Adrenal gland (tissue), 12 donors: ENCODE results near the gene PSMG4. TPM values are rescaled to one million over a fixed set of nuclear protein-coding genes. Genes with fewer than 3 reads are reported as not detected.
A peak's percentile ranks its signal among the peaks of the same experiment; 100 is the strongest.

Source experiments
- DNase-seq, 7 donors: peaks; one replicate each; pipeline ENCODE4 v3.0.0-alpha.2; 2019 to 2020
- H3K27ac ChIP-seq, 5 donors: fragments of 200-600 bp; sonication (generic) in 4 of 5; 1 replicate in 3 of 5; 2 replicates in 2 of 5; pipeline versions ENCODE4 v1.5.1 to v1.8.0; 2016 to 2020; ENCODE audit warnings: mild to moderate bottlenecking in 1 of 5
- H3K27me3 ChIP-seq: fragments of 200-600 bp; 2 replicates; pipeline ENCODE4 v1.8.0; 2021
- H3K36me3 ChIP-seq, 2 donors: fragments of 200-600 bp; replicated peaks in 1 of 2; 1 replicate in 1 of 2; 2 replicates in 1 of 2; pipeline versions ENCODE4 v1.5.1 to v1.8.0; 2018 to 2022
- H3K4me1 ChIP-seq, 2 donors: fragments of 200-600 bp; replicated peaks in 1 of 2; 1 replicate in 1 of 2; 2 replicates in 1 of 2; pipeline versions ENCODE4 v1.5.1 to v1.8.0; 2018 to 2021
- H3K4me3 ChIP-seq, 4 donors: fragments of 200-600 bp; sonication (generic) in 3 of 4; one replicate each; pipeline ENCODE4 v1.5.1; 2016 to 2018
- H3K9me3 ChIP-seq, 3 donors: fragments of 200-600 bp; sonication (generic) in 1 of 3; replicated peaks in 1 of 3; 1 replicate in 2 of 3; 2 replicates in 1 of 3; pipeline versions ENCODE4 v1.5.1 to v1.8.0; 2016 to 2021
- CTCF ChIP-seq, 6 experiments: fragments of 450-650 bp in 4 of 6; fragments of 200-600 bp in 2 of 6; sonication (generic) in 1 of 6; IDR thresholded peaks; 1 replicate in 5 of 6; 2 replicates in 1 of 6; pipeline versions ENCODE4 v1.5.1 to v1.8.0; 2016 to 2021; ENCODE audit warnings: antibody characterized with exemption in 6 of 6, mild to moderate bottlenecking in 2 of 6, moderate library complexity in 1 of 6
- POLR2A ChIP-seq, 2 donors: fragments of 450-650 bp; IDR thresholded peaks; one replicate each; pipeline ENCODE4 v1.6.1; 2017; ENCODE audit warnings: antibody characterized with exemption in 2 of 2, mild to moderate bottlenecking in 2 of 2, moderate library complexity in 1 of 2
- WGBS, 4 donors: extraction: QIAGEN DNeasy Blood & Tissue Kit in 2 of 4; methylation state at CpG; one replicate each; pipeline versions ENCODE4 v1.1.5 to v1.1.7; 2013 to 2017; 5-methylcytosine and 5-hydroxymethylcytosine counted together
- intact Hi-C, 2 donors: fragments of 100-400 bp; cut with DNase I; formaldehyde crosslinking; loops; one replicate each; pipeline versions ENCODE4 v1.14.1 to v1.15.0; 2022 to 2023
- polyA plus RNA-seq, 3 donors: library from polyadenylated mRNA; stranded (reverse); fragments of 200-250 nt in 2 of 3; fragments of 350-450 nt in 1 of 3; fragmentation: Illumina TruSeq in 1 of 3; extraction: RNeasy Lipid Tissue Mini Kit (QIAGEN cat#74804) in 1 of 3; gene quantifications; one replicate each; pipeline ENCODE4 v1.2.3, GENCODE V29; 2013 to 2014
- total RNA-seq, 9 donors: library from RNA; depleted of rRNA in 4 of 9; stranded (reverse); fragments of >200 nt in 4 of 9; fragments of 120-200 nt in 1 of 9; fragmentation: NEBNext Ultra II Directional in 1 of 9; extraction: Animal tissue kit (Norgen Biotek cat#: 25700) in 1 of 9; gene quantifications; one replicate each; pipeline versions ENCODE4 v1.1.0 to v1.2.4, GENCODE V29; 2013 to 2023
- donor health status: healthy with polysubstance abuse.
- donor health status: Bipolar disorder and iron deficiency.
- donor health status: DM: yes; HTN: yes; CAD: no.
- donor health status: DM: no; HTN: no; CAD: no.
- donor health status: DM: no; HTN: no; CAD: no.
- donor health status: DM: yes; HTN: yes; CAD: no.

The PSMG4 gene
- total and polyA plus RNA-seq, 12 donors: 4.9 to 87.5 (median 20.0) TPM

GRCh38 chr6:3276174-3277167 is 17.7 kb downstream of the PSMG4 start:
- DNase-seq: peak in 1 of 7 donors; percentile 2
- 85 to 89% (median 86%) methylated on average over 19 to 20 of the region's 20 CpGs for WGBS, 4 donors
- TF ChIP-seq CTCF (IDR thresholded peaks at IDR 0.05): no peak
- TF ChIP-seq POLR2A (IDR thresholded peaks at IDR 0.05): no peak
- no peaks in the 10 kb centered on the region for H3K9me3 ChIP-seq
- peaks cover 0 to 15% of the 10 kb centered on the region in 2 donors for H3K36me3 ChIP-seq
- H3K27ac ChIP-seq: no peak overlapping the region
- peaks cover 0 to 5% of the 10 kb centered on the region in 2 donors for H3K4me1 ChIP-seq
- H3K27me3 ChIP-seq: no peaks in the 10 kb centered on the region
- intact Hi-C loops: loop anchor here (5.0 to 10.0 kb wide), 3 partner anchors 181 to 718 kb away; partner anchors contain the start of gene SLC22A23 (in 1 of the 2)
- H3K4me3 ChIP-seq: no peak overlapping the region

GRCh38 chr6:3277251-3277650 is 18.5 kb downstream of the PSMG4 start:
- no peak overlapping the region for H3K4me3 ChIP-seq
- DNase-seq: peak in 1 of 7 donors; percentile 5
- TF ChIP-seq CTCF (IDR thresholded peaks at IDR 0.05) (no peak), POLR2A (IDR thresholded peaks at IDR 0.05) (no peak)
- no peak overlapping the region for H3K27ac ChIP-seq
- H3K9me3 ChIP-seq: no peaks in the 10 kb centered on the region
- H3K27me3 ChIP-seq: no peaks in the 10 kb centered on the region
- peaks cover 0 to 5% of the 10 kb centered on the region in 2 donors for H3K4me1 ChIP-seq
- H3K36me3 ChIP-seq: peaks cover 0 to 7% of the 10 kb centered on the region in 2 donors
- intact Hi-C loops: loop anchor here (5.0 to 10.0 kb wide), 3 partner anchors 180 to 718 kb away; partner anchors contain the start of gene SLC22A23 (in 1 of the 2)
- 92 to 94% (median 93%) methylated on average over 11 to 12 of the region's 12 CpGs for WGBS, 4 donors

GRCh38 chr6:3277851-3278416 is 19.2 kb downstream of the PSMG4 start:
- no peak for TF ChIP-seq POLR2A (IDR thresholded peaks at IDR 0.05)
- TF ChIP-seq CTCF (IDR thresholded peaks at IDR 0.05): no peak
- peaks cover 0 to under 1% of the 10 kb centered on the region in 2 donors for H3K36me3 ChIP-seq
- H3K4me3 ChIP-seq: no peak overlapping the region
- H3K27me3 ChIP-seq: no peaks in the 10 kb centered on the region
- peaks cover 0 to 5% of the 10 kb centered on the region in 2 donors for H3K4me1 ChIP-seq
- WGBS, 4 donors: 75 to 86% (median 86%) methylated on average over 4 to 9 of the region's 9 CpGs
- intact Hi-C loops: loop anchor here (2.0 to 10.0 kb wide), 4 partner anchors 179 to 717 kb away; partner anchors contain the start of gene SLC22A23 (in 1 of the 2)
- H3K9me3 ChIP-seq: no peaks in the 10 kb centered on the region
- H3K27ac ChIP-seq: no peak overlapping the region
- peak in 1 of 7 donors; percentile 3 for DNase-seq

- H3K27me3 ChIP-seq: no peaks in the 10 kb centered on the region
- WGBS, 4 donors: 65 to 77% (median 71%) methylated on average over 4 of the region's 4 CpGs
- DNase-seq: peak in 2 of 7 donors; percentile 4 to 10
Observed at GRCh38 chr6:3278691-3279090, 19.9 kb downstream of the PSMG4 start.

More at GRCh38 chr6:3278691-3279090, 19.9 kb downstream of the PSMG4 start:
- intact Hi-C loops: loop anchor here (2.0 to 10.0 kb wide), 4 partner anchors 179 to 716 kb away; partner anchors contain the start of gene SLC22A23 (in 1 of the 2)
- H3K9me3 ChIP-seq: no peaks in the 10 kb centered on the region
- no peak overlapping the region for H3K4me3 ChIP-seq
- no peak overlapping the region for H3K27ac ChIP-seq
- peaks cover 0 to 5% of the 10 kb centered on the region in 2 donors for H3K4me1 ChIP-seq
- no peak for TF ChIP-seq CTCF (IDR thresholded peaks at IDR 0.05)
- TF ChIP-seq POLR2A (IDR thresholded peaks at IDR 0.05): no peak
- no peaks in the 10 kb centered on the region for H3K36me3 ChIP-seq
